AG08395 (cell line): ENCODE data around the gene CLEC16A.

ENCODE experiments used
- DNase-seq: peaks from one replicate; pipeline ENCODE4 v3.0.0; 2012; ENCODE audit warnings: mixed read lengths, low spot score

CLEC16A gene

GRCh38 chr16:11158018-11158417 lies 213.7 kb downstream of the CLEC16A start:
- DNase-seq = no peak

GRCh38 chr16:11159282-11159681 lies 214.9 kb downstream of the CLEC16A start:
- no peak for DNase-seq

DNA sequence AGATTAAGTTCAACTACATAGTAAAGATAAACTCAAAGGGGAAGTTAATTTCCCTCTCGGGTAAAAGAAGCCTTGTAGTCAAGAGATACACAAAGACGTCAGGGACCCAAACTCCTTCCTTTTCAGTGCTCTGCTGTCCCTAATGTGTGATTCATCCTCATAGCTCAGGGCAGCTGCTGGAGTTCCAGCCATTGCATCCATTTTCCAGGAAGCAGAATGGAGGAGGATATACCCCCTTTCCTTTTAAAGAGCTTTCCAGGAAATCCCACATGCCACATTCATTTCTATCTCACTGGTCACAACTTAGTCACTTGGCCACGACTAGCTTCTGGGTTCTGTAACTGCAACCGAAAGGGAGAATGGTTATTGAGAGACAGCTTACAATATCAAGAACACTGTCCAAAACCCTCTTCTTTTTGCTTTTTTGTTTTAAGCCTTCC lies 216.3 kb downstream of the CLEC16A start:
- DNase-seq = no peak

- no peak for DNase-seq
Observed at GRCh38 chr16:11161439-11161838, 217.1 kb downstream of the CLEC16A start.

DNA sequence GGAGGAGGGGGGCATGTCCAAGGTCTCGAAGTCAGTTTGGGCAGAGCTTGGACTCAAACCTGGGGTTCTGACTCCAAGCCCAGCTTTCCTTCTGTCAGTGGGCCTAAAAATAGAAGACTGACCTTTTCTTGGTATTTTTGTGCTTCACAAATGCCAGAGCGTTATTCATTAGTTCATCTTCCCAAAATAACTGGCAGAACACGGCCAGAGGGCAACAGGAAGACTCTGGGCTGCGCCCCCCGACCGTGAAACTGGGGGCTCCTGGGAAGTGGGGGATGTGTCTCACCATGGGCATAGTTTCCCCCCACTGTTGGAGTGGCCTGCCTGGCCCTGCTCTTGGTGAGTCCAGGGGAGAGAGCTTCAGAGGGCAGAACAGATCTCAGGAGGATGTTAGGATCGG lies 217.6 kb downstream of the CLEC16A start:
- DNase-seq = peak; percentile 6

GRCh38 chr16:11162586-11163268 lies 218.4 kb downstream of the CLEC16A start:
- DNase-seq = no peak

- no peak for DNase-seq
Observed at GRCh38 chr16:11163761-11164261, 219.4 kb downstream of the CLEC16A start.

GRCh38 chr16:11164482-11165270 lies 220.3 kb downstream of the CLEC16A start:
- no peak for DNase-seq

GRCh38 chr16:11165349-11165748 lies 221.0 kb downstream of the CLEC16A start:
- DNase-seq = no peak

- no peak for DNase-seq
Observed at GRCh38 chr16:11165894-11166665, 221.7 kb downstream of the CLEC16A start.

DNA sequence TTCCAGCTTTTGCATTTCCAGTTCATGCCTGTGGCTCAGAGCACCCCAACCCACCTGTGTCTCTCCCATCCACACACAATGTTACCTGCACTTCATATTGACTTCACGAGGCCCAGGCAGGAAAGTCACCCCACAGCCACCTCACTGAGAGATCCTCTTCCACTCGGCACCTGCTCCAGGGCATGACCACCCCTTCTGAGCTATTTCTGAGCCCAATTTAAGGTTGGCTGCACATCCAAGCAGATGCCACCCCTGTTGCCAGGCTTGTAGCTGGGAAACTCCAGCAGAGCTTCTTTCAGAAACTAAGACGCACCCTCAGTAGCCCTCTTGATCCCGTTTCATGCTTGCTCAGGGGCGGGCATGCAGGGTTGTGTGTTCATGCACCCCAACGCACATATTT lies 223.2 kb downstream of the CLEC16A start:
- no peak for DNase-seq

DNA sequence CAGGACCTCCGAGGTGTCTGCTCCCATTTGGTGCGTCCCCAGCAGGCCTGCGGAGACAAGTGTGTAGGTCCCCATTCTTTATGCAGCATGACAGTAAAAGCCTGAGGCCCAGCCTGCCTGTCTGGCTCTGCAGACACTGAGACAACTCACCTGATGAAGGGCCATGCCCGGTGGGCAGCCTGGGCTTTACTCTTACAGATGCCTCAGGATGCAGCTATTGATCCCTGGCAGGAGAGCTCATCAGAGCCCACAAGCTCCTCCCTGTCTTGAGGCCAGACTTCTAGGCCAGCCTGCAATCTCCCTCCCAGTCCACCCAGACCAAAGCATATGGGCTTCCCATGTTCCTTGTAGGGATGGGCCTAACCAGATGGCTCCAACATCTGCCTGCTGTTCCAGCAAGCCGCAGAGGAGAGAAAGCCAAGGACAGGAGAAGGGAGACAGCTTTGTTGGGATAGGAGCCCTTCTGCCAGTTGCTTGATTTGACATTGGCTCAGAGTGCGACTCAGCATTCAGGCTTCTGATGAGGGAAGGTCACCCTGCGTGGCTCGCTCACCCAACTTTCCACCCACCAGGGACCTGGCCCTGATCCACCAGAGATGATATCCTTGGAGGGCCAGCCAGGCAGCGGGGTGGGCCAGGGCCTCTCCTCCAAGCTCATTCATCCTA lies 224.2 kb downstream of the CLEC16A start:
- DNase-seq = no peak

DNA sequence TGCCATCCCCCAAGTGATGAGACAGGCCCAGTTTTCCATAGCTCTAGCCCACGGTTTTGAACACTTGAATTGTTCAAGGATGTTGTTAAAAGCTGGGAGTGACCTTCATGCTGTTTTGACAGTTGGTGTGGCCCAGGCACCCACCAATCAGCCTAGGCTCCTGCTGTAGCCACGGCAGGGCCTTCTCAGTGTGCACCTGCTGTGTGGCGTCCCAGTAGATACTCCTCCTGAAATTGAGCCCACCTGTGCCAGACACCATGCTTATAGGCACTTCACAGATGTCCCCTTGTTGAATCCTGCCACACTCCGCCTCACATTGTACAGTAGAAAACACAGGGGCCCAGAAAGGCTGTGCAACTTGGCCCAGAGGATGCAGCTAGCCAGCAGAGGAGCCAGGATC lies 225.3 kb downstream of the CLEC16A start:
- DNase-seq = no peak

DNA sequence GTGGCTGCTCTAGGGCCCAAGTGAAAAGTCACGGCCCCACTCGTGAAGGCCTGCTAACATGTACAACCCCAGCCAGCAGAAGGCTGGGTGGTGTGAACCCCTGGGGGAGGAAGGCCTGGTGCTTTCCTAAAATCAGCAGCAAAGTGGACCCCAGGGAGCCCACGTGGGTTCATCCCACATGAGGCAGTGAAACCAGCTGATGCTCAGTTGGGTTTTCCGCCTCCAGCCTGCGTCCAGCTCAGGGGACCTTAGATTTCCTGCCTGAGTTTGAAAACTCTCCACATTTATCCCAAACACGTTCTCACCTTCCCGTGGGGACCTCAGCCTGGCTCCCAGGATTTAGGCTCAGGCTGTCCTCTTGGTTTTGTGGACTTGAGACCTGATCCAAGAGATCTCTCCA lies 225.8 kb downstream of the CLEC16A start:
- no peak for DNase-seq

DNA sequence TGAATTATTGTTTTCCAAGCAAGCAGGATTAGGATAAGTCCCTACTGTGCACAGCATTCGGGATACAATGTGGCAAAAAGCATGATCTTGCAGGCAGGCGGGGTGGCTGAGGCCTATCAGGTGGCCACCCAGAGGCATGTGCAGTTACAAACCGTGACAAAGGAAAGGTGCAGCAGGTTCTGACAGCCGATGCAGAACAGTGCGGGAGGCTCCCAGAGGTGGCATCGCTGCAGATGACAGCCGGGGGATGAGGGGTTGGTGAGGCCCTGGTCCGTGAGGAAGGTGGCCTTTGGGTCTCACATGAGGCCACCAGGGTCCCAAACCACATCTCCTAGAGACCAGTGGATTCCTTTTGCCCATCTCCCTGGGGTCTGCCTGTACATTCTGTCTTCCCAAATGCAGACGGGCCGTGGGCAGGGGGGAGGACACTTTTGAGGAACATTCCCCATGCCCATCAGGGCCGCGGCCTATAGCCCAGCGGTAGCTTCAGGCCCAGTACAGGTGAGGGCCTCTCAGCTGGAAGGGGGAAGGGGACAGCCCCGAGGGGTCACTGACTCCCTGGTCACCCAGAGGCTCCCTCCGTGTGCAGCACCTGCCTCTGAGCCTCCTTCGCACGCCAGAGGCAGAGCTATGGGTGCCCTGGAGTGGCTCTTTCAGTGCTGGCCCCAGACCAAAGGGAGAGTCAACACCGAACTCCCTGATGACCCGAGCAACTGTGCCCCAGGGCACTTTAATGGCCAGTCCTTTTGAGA lies 226.5 kb downstream of the CLEC16A start:
- no peak for DNase-seq

GRCh38 chr16:11171448-11171709 lies 227.0 kb downstream of the CLEC16A start:
- DNase-seq = no peak

DNA sequence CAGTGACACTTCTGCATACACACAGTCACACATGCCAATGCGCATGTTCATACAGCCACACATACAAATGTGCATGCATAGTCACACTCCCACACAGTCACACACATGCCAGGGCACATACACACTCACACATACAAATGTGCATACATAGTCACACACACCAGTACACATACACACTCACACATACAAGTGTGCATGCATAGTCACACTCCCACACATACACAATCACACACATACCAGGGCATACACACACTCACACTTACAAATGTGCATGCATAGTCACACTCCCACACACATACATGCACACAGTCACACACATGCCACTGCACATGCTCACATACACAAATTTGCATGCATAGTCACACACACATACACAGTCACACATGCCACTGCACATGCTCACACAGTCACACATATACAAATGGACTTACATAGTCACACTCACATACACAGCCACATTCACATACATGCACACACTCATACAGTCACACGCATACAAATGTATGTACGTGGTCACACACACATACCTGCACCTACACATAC lies 227.5 kb downstream of the CLEC16A start:
- no peak for DNase-seq

DNA sequence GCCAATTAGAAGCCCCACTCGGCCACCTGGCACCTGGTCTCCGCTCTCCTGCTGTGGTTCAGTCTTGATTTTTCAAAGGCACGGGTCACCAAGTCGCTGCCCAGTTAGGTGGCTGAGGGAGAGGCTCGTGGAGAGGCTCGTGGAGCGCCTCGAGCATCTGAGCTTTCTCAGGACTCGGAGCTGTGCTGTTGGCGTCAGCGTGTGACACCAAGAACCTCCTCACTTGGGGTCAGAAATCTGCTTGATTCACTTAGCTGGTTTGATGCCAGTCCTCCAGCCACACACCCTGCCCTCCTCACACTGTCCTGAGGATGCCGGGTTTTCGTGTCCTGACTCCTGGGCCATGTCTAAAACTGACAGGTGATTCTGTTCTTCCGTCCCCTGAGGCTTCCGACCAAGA lies 229.1 kb downstream of the CLEC16A start:
- DNase-seq = no peak

DNA sequence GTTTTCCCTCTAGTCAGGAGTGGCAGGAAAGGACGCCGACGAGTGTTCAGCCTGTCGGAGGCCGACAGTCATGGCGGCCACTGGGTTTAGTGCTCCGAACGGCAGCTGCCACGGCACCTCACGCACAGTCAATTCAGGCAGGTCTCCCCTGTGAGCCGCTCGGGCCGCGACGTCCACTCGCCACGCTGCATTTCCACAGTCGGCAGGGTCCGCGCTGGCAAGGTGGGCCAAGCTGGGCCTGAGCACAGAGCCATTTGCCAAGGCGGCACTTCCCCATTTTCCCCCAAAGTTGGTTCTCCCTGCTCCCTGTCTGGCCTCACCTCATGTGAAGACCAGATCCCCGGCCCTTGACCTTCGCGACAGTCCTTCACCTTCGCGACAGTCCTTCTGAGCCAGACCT lies 229.8 kb downstream of the CLEC16A start:
- DNase-seq = no peak

DNA sequence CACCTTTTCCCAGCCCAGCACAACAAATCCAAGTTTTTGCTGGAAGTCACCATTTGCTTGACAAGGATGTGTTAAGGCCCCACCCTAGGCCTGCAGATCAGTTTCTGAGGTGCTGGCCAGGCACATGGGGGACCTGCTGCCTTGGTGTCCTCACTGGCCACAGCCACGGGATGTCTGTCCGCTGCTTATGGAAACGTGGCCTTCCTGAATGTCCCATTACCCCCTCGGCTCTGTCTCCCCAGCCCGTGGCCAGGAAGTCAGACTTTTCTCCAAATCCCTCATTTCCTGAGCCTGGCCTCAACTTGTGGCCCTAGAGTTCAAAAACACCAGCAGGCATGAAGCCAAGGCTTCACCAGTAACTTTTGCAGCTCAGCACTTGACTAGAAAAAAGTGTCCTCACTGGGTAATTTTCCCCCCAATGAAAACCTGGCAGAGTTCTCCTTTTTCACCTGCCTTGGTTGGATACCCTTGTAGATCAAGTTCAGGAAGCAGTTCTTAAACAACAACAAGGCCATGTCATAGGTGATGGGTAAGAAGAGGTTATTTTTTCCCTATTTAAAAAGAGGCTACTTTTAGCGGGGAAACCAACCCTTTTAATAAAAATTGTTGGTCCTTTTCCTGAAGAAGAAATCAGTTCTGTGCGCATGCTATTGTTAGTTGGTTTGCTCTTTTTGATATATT lies 230.9 kb downstream of the CLEC16A start:
- no peak for DNase-seq
